ENCODE data around the gene RPTOR.
A peak's percentile ranks its signal among the peaks of the same experiment; 100 is the strongest.

RPTOR gene

DNA sequence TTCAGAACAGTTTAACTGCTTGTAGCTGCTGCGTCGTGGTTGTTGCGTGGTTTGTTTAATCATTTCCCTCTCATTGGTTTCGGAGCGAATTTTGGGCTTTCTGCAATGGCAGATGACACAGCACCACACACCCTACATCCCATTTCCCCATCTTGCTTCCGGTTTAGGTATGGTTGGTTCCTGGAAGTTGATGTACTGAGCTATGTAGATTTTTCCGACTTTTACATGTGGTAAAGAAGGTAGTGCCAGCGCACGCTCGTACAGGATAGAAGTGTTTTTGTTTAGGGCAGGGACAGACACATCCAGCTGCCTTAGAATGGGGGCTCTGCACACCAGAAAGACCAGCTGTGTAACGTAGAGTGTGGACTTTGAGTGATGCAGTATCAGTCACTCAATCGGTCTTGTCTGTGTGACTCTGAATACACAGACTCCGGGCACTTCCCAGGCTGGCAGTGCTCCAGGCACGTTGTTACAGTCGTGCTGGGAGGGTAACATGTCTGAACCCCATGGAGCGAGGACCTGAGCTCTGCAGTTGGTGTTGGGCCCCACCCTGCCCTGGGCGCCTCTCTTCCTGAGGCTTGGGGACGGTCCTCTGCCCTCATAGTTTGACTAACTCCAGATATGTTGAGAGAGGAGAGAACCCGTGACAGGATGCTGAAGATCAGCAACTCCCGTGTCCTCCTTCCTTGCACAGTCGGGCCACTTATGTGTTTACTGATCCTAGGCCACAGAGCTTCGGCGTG, 275.0 kb downstream of the RPTOR start:
- DNase-seq, result peak in 5 of 10 donors; percentile 39 to 84 (median 47)

DNA sequence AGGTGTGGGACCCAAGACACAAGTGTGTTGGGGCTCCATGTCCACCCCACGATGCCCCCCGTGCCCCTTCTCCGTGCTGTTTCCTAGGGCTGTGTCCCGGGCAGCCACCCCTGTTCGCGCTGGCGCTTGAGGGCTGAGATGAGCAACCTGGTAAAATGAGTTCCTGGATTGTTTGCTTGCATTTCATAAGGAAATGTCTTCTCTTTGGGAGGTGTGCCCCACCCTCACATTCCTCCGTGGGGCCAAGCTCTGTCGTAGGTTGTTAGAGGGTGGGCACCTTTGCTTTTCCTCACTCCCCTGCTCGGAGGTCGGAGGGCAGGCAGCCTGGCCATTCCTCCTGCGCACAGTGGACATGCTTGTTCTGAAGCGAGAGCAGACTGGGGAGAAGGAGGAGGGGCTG, 275.7 kb downstream of the RPTOR start:
- intact Hi-C loops (cut with DNase I), result no loop called here
- DNase-seq, result peak in 3 of 10 donors; percentile 26 to 75 (median 74)

More for the DNA sequence above, 275.0 kb downstream of the RPTOR start:
- intact Hi-C loops (cut with DNase I), result no loop called here

DNA sequence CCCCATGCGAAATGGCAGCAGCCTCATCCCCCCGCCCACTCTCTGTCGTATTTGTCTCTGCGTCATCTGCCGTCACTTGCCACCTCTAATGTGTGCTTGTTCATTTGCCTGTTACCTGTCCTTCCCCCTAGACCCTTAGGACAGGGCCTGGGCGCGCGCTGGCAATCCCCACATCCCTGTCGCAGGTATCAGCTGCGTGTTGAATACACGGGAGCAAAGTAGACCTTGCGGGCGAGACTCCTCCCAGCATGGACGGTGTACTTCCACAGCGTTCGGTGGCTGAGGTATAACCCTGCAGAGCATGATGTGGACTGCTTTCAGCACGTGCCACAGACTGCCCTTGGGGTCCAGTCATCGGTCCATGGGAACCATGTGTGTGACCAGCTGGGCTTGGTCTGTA, 276.9 kb downstream of the RPTOR start:
- intact Hi-C loops (cut with DNase I), result no loop called here

DNA sequence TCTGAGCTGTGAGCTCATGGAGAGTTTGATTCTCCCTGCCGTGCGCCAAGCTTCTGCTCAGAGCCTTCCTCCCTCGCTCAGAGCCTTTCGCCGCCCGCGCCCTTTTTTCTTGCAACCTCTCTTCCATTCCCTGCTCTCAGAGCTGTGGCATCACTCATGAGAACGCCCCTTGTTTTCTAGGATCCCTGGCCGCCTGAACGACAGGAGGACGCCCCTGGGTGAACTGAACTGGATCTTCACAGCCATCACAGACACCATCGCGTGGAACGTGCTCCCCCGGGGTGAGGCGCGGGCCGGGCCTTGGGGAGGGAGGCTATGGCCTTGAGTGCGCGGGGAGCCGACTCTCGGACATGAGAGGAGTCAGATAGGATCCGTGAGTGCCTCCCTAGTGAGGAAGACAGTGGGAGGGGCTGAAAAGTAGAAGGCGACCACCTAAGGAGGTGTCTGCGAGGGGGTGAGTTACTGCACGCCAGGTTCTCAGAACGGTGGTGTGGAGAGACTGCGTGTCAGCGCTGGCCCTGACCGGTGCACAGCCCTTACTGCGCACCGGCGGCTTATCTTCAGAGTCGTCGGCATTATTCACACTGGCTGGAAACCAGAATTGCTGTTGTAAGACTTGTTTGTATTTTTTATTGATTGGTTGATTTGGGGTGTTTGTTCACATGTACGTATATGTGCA, 277.5 kb downstream of the RPTOR start:
- intact Hi-C loops (cut with DNase I), result no loop called here
- DNase-seq, result peak in 3 of 10 donors; percentile 54 to 66 (median 66)

More for the DNA sequence above, 276.9 kb downstream of the RPTOR start:
- DNase-seq, result peak in 3 of 10 donors; percentile 41 to 65 (median 52)

DNA sequence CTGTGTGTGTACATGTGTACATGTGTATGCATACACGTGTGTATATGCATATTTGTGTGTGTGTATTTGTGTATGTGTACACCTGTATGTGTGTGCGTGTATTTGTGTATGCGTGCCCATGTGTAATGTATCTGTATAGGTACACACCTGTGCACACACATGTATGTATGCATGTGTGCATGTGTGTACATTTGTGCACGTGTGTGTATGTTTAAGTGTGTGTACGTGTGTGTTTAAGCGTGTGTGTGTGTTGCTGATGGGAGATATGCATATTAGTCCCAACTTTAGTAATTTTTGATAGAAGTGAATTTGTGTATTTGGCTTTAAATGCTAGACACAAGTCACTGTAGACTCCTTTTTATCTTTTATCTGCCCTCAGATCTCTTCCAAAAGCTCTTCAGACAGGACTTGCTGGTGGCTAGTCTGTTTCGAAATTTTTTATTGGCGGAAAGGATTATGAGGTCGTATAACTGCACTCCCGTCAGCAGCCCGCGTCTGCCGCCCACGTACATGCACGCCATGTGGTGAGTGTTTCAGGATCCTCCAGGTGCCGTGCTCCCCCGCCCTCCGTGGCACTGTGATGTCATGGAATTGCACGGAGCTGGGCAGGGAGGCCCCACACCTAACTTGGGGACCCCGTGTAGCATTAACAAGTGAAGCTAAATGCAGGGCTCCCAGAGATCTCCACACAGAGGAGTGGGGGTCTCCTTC, 278.2 kb downstream of the RPTOR start:
- peak in 3 of 10 donors; percentile 50 to 59 (median 54) for DNase-seq
- intact Hi-C loops (cut with DNase I), result no loop called here

DNA sequence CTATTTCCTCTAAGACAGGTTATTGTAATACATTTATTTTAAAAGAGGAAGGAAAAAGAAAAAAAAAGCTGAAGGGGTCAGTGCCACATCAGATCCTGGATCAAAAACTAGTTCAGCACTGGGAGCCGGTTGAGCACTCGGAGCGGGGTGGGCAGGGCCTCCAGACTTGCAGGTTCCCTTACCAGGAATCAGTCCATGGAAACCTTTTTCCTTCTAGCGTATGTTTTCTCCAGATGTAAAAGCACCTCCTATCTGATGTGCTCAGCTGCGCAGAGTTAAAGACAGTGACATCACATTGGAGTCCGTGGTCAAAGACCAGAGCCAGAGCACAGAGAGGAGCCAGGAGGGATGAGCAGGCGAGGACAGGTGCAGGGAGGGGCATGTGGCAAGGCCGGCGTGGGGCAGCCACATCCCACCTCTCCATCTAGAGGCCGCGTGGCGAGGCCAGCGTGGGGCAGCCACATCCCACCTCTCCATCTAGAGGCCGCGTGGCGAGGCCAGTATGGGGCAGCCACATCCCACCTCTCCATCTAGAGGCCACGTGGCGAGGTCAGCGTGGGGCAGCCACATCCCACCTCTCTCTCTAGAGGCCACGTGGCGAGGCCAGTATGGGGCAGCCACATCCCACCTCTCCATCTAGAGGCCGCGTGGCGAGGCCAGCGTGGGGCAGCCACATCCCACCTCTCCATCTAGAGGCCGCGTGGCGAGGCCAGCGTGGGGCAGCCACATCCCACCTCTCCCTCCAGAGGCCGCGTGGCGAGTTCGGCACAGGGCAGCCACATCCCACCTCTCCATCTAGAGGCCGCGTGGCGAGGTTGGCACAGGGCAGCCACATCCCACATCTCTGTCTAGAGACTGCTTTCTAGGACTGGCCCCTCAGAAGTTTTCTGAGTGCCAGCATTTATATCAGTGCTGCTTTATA, 280.2 kb downstream of the RPTOR start:
- intact Hi-C loops (cut with DNase I), result no loop called here
- DNase-seq, result peak in 2 of 10 donors; percentile 30 to 31

DNA sequence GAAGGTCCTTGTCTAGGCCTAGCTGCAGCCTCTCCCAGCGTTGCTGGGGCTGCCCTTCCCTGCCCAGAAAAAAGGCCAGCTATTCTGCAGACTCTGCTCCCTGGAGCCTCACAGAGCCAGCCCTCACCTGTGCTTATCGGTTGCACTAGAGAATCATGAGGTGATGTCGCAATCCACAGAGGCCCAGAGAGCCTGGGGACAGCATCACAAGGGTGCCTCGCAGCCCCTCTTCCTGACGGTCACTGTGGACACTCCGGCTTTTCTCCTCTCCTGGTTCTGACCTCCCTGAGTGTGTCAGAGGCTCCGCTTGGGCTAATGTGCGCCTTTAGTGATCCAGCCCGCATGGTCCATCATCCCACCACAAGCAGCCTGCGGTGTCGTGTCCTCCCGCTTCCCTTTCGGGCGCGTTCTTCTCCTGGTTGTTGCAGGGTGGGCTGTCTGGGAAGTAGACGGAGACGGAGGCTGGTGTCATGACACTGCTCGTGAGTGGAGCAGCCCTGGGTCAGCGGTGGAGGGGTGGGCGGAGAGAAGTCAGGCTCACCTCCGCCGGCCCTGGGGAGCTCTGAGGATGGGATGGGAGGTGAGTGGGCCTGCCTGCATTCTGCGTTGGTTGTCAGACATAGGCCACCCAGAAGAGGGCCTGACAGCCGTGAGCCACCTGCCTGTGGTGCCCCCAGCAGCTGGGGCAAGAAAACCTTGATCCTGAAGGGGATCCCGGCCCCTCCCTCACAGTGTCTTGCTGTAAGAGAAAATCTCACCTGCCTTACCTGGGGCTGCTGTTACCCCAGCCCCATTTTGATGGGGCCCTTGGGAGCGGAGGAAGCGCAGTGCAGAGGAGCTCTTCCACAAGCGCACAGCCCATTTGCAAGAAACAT, 281.1 kb downstream of the RPTOR start:
- DNase-seq, result peak in 3 of 10 donors; percentile 37 to 81 (median 49)
- intact Hi-C loops (cut with DNase I), result no loop called here

DNA sequence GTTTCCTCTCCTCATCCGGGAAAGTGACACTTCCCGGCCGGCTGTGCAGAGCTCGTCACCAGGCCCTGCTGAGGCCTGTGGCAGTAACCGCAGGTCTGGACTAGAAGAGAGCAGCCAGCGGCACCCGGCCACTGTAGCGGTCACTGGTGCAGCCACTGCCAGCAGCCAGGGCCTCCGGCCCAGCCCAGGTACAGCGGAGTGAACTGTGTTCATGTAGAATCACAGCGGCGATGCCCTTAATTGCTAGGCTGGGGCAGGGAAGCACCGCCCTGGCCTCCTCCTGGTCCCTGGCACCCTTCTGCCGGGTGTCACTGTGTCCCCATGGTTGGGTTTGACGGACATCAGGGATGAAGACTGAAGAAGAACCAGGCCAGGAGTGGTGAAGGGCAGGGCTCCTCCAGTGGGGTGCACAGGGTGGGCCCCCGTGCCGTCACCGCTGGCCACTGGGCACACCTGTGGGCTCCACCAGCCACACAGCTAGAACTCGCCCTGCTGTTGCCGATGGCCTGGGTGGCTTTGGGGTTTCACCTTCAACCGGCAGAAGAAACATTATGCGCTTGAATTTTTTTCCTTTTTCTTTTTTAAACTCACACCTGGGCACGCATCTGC, 281.8 kb downstream of the RPTOR start:
- intact Hi-C loops (cut with DNase I), result no loop called here
- peak in 3 of 10 donors; percentile 42 to 67 (median 54) for DNase-seq

DNA sequence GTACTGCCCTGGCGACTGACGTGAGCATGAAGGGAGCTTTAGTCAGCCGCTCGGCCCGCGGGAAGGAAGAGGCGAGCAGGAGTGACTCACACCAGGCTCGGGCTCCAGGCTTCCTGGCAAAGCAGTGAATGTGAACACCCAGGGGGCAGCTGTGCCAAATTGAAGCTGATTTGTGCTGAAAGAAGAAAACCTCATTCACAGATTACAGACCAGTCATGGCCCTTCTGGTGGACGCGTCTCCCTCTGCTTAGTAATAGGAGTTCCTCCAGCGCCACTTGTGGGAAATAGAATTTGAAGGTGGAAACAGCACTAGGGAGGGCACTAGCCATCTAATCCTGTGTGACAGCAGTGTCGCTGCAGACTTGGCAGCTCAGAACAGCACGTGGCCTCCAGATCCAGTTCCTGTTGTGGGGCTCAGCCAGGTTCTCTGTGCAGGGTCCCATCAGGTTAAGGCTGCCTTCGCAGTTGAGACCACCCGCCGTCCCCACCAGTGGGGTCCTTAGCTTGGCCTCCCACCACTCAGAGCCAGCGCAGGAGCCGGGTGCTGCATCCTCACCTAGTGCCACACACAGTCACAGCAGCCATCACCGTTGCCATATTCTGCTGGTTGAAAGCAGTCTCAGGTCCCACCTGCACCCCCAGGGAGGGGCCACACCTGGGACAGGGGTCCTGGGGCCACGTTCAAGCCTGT, 282.5 kb downstream of the RPTOR start:
- peak; percentile 54 to 97 (median 77) for DNase-seq
- intact Hi-C loops (cut with DNase I), result no loop called here

DNA sequence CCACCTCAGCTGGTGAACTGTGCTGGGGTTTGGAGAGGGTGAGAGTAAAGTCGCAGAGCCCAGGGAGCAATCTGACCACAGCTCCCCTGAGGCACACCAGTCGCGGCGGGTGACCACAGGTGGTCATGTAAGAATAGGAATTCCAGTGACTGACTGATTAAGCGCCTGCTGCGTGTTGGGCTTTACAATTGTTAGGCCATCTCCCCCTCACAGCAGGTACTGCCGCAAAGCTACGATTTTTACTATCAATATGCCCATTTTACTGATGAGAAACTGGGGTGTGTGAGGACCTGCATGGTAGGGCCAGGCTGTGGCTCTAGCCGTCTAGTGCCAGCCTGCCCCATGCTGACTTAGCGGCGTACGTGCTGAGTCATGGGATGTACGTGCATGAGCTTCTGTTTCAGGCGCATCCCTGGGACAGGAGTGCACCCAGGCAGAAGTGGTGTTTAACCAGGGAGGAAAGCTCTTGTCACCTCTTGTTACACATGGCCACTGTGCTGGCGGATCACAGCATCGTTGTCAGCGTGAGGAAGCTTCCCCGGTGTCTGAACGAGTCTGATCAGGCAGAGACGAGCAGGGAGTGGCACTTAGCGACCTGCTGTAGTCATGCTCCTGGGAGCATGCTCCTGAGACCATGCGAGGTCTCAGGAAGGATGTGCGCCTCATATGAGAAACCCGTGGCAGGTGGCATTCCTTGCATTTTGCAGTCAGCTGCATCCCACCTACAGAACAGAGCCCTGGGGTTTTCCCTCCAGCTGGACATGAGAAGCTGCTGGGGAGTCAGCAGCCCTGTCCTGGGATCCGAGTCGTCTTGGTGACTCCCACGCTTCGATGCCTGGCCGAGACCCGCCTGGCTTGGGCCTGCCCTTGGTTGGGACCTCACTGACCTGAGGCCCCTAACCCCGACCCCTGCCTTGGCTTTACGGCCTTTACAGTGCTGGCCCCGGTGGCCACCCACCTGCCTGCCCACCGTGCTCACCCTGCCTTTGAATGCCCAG, 283.3 kb downstream of the RPTOR start:
- intact Hi-C loops (cut with DNase I), result no loop called here
- peak in 3 of 10 donors; percentile 60 to 79 (median 61) for DNase-seq

DNA sequence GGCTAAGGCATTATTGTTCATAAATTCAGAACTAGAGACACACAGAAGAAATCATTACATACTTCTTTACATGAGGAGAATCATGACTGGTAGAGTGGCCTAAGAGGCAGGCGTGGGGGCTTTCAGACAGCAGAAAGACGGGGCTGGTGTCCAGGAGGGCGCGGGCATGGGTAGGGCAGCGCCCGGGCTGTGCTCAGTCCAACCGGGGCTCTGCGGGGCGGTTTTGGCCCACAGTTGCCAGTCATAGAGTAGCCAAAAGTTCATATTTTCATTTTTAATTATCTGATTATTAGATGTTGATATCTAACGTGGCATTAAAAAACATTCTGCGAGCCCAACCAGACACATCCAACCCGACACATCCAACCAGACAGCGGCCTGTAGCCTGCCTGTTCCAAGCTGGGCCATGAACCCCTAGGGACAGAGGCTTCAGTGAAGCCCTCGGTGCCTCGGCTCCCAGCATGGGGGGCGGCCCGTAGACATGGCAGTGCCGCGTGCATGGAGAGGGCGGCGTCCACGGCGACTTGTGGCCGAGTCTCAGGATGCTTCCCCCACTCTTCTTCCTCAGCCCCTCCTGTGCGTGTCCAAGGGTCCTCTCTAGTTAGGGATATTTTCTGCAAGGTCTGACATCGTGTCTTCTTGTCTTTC, 284.7 kb downstream of the RPTOR start:
- peak in 3 of 10 donors; percentile 40 to 81 (median 66) for DNase-seq
- intact Hi-C loops (cut with DNase I), result no loop called here

DNA sequence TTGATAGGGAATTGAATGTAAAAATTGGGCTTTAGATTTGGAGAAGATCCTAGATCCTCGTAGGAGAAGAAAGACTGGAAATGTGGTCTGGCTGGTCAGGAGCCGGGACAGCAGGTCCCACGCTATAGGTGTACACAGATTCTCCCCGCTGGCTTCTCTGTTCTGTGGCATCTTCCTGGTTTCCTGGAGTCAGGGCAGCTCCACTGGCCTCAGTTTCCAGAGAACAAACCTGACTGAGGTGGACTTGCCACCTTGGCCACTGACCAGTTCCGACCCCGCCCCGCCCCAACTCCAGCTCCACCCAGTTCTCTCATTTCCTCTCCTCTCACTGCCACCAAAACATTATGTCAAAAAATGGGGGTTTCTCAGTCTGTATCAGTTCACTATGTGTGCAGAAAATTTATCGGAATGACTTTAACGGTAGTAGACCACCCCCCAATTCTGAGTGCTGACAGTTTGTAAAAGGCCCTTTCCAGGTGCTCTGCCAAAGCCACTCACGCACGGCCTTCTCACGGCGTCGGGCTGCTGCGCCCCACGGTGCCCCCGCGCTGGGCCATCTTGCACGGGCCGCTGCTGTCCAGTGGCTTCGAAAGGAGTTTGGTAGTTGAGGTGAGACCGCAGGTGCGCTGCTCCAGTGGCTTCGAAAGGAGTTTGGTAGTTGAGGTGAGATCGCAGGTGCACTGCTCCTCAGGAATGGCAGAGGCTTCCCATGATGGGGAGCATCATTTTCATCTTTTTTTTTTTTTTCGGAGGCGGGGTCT, 285.6 kb downstream of the RPTOR start:
- intact Hi-C loops (cut with DNase I), result no loop called here

DNA sequence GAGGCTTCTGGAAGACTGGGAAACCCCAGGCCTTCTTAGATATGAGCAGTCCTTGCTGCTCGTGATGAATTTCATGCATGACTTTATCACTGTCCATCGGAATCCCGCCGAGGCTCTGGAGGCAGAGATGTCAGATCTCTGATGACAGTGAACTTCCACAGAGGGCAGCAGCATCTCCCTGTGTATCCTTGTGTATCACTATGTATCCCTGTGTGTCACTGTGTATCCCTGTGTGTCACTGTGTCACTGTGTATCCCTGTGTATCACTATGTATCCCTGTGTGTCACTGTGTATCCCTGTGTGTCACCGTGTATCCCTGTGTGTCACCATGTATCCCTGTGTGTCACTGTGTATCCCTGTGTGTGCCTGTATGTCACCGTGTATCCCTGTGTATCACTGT, 286.9 kb downstream of the RPTOR start:
- peak in 3 of 10 donors; percentile 3 to 26 (median 10) for DNase-seq
- intact Hi-C loops (cut with DNase I), result no loop called here

More for the DNA sequence above, 285.6 kb downstream of the RPTOR start:
- peak in 3 of 10 donors; percentile 22 to 53 (median 46) for DNase-seq

DNA sequence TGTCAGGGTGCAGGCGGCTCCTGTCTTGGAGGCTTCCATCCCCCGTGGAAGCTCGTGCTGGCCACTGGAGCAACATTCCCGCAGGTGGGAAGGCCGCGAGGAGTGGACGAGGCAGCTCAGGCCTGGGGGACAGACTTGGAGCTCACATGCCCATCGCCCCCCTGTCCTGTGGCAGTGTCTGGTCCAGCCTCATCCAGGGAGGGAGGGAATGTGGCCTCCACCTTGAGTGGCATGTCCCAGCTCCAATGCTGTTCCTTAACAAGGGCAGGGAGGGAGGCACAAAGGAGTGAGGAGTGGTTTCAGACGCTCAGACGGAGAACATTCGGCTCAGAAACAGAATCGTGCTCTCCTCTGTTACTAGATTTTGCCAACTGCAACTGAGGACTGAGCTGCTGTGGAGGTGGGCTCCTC, 287.6 kb downstream of the RPTOR start:
- DNase-seq, result peak in 8 of 10 donors; percentile 35 to 94 (median 62)
- intact Hi-C loops (cut with DNase I), result no loop called here

DNA sequence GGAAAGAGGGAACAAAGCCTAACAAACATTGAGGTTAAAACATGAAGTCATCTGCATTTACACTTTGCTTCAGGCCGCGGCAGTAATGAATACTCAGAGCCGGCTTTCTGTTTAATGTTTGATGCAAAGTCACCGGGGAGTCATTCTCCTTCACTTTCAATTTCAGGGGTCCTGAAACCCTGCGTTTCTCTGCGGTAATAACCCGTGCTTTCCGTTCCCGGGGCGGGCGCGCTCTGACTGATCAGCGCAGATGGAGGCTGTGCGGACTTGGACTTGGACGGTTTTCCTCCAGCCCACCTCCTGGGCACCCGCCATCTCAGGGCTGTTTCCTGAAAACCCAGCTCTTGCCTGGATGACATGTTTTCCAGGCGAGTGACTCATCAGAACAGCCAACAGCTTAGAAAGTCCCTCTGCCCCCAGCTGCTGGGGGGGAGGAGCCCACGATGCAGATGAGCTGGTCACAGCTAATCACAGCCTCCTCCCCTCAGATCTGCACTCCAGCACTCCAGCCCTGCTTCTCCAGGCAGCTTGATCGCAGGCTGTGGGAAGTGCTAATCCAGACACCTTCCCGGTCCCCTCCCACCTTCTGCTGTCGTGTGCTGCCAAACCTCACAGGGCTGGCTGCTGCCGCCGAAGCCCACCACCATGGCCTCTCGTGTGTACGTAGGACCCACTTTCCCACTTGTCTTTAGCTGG, 288.4 kb downstream of the RPTOR start:
- intact Hi-C loops (cut with DNase I), result no loop called here
- peak; percentile 70 to 98 (median 81) for DNase-seq

Data from posterior cingulate gyrus (tissue), 11 donors.